Hematopoietic multipotent progenitor cell treated with erythropoietin and hydrocortisone succinate and interleukin-3 and kit ligand, for 15 days (in vitro differentiated cells): ENCODE results near the gene PICK1.
"Not testable (repeated sequence)": the region's sequence is repeated elsewhere in the genome, so short reads cannot be mapped to it uniquely, and the experiment has no call there.

Experiments
- DNase-seq: peaks from one replicate; pipeline ENCODE4 v3.0.0-alpha.2; 2015; ENCODE audit warnings: low spot score

Gene PICK1

GRCh38 chr22:38074181-38075104 is 17.2 kb downstream of the PICK1 start:
- no peak for DNase-seq

GRCh38 chr22:38075105-38075825 is 18.1 kb downstream of the PICK1 start:
- no peak for DNase-seq

- no peak for DNase-seq
These were observed 18.8 kb downstream of the PICK1 start for GRCh38 chr22:38075961-38076360.

- no peak for DNase-seq
These were observed 19.9 kb downstream of the PICK1 start for GRCh38 chr22:38077096-38077495.

- DNase-seq, result no peak
These were observed 20.4 kb downstream of the PICK1 start for GRCh38 chr22:38077595-38077994.

GRCh38 chr22:38078046-38078840 is 21.0 kb downstream of the PICK1 start:
- no peak for DNase-seq

GRCh38 chr22:38079208-38079607 is 22.0 kb downstream of the PICK1 start:
- DNase-seq, result not testable (repeated sequence)

GRCh38 chr22:38079804-38080203 is 22.6 kb downstream of the PICK1 start:
- no peak for DNase-seq

GRCh38 chr22:38080474-38080849 is 23.3 kb downstream of the PICK1 start:
- no peak for DNase-seq

- no peak for DNase-seq
These were observed 23.8 kb downstream of the PICK1 start for GRCh38 chr22:38080850-38081635.

- DNase-seq, result no peak
These were observed 24.4 kb downstream of the PICK1 start for GRCh38 chr22:38081636-38081940.

- no peak for DNase-seq
These were observed 25.0 kb downstream of the PICK1 start for GRCh38 chr22:38081941-38082828.

GRCh38 chr22:38082986-38083710 is 25.9 kb downstream of the PICK1 start:
- DNase-seq, result no peak

GRCh38 chr22:38083931-38084631 is 26.9 kb downstream of the PICK1 start, which contains the start of gene SLC16A8:
Gene SLC16A8 (minus strand): TSS chr22:38084184. CDS start chr22:38082873, 1,311 bp downstream.
- DNase-seq, result no peak

- no peak for DNase-seq
These were observed 27.9 kb downstream of the PICK1 start for GRCh38 chr22:38085056-38085455.

- no peak for DNase-seq
These were observed 28.3 kb downstream of the PICK1 start for GRCh38 chr22:38085501-38085900.

- DNase-seq, result no peak
These were observed 29.0 kb downstream of the PICK1 start for GRCh38 chr22:38086001-38086845.

- no peak for DNase-seq
These were observed 29.7 kb downstream of the PICK1 start for GRCh38 chr22:38086942-38087341.
